IPS DF 19.7 (cell line): ENCODE results near the gene TEX36.
"Not testable (repeated sequence)": the region's sequence is repeated elsewhere in the genome, so short reads cannot be mapped to it uniquely, and the experiment has no call there.

Experiments used
- DNase-seq: peaks from one replicate; pipeline ENCODE4 v3.0.0-alpha.2; 2013; ENCODE audit warnings: low read depth, low spot score

The TEX36 gene

GRCh38 chr10:125683063-125683462 is at the start of gene TEX36:
Gene TEX36 (minus strand): TSS chr10:125683163. CDS start chr10:125682989, 174 bp downstream.
- no peak for DNase-seq

GRCh38 chr10:125727436-125727835 is 44.5 kb upstream of the TEX36 start:
- no peak for DNase-seq

- DNase-seq, result no peak
These were observed 44.0 kb upstream of the TEX36 start for GRCh38 chr10:125726914-125727313.

- DNase-seq, result no peak
These were observed 39.8 kb upstream of the TEX36 start for GRCh38 chr10:125722811-125723210.

GRCh38 chr10:125721035-125721434 is 38.1 kb upstream of the TEX36 start:
- DNase-seq, result no peak

GRCh38 chr10:125720002-125720382 is 37.0 kb upstream of the TEX36 start:
- no peak for DNase-seq

GRCh38 chr10:125719173-125720001 is 36.4 kb upstream of the TEX36 start, which contains the start of gene EDRF1:
Gene EDRF1 (plus strand): TSS chr10:125719709. CDS start chr10:125719808, 99 bp downstream.
- DNase-seq, result peak; percentile 93

GRCh38 chr10:125714728-125715127 is 31.8 kb upstream of the TEX36 start:
- DNase-seq, result not testable (repeated sequence)

- no peak for DNase-seq
These were observed 28.3 kb upstream of the TEX36 start for GRCh38 chr10:125711110-125711750.

- DNase-seq, result no peak
These were observed 26.9 kb upstream of the TEX36 start for GRCh38 chr10:125709553-125710474.

GRCh38 chr10:125708971-125709503 is 26.1 kb upstream of the TEX36 start:
- no peak for DNase-seq

- no peak for DNase-seq
These were observed 24.8 kb upstream of the TEX36 start for GRCh38 chr10:125707541-125708468.

GRCh38 chr10:125700355-125700911 is 17.5 kb upstream of the TEX36 start:
- no peak for DNase-seq

GRCh38 chr10:125699562-125700143 is 16.7 kb upstream of the TEX36 start:
- no peak for DNase-seq

GRCh38 chr10:125698481-125698998 is 15.6 kb upstream of the TEX36 start:
- DNase-seq, result no peak

- not testable (repeated sequence) for DNase-seq
These were observed 13.9 kb upstream of the TEX36 start for GRCh38 chr10:125696884-125697283.

- no peak for DNase-seq
These were observed 11.9 kb upstream of the TEX36 start for GRCh38 chr10:125694883-125695282.

- no peak for DNase-seq
These were observed 10.5 kb upstream of the TEX36 start for GRCh38 chr10:125693524-125693847.

GRCh38 chr10:125692601-125693523 is 9.9 kb upstream of the TEX36 start:
- no peak for DNase-seq
